B cell (primary cell): ENCODE data around the gene DAG1. TPM values are rescaled to one million over a fixed set of nuclear protein-coding genes. Genes with fewer than 3 reads are reported as not detected.
"Not testable (repeated sequence)": the region's sequence is repeated elsewhere in the genome, so short reads cannot be mapped to it uniquely, and the experiment has no call there.

Experiments used
- ATAC-seq: fragments of 200-7000 bp; cut with Tn5 transposase; one replicate; pipeline ENCODE4 v1.10.0; 2021; ENCODE audit warnings: low read depth, mild to moderate bottlenecking, moderate number of reproducible peaks, moderate library complexity
- CTCF ChIA-PET: fragments of 350-600 bp; sonication (Branson Sonifier 250); formaldehyde crosslinking; loops from one replicate; lab custom pipeline; 2021; ENCODE audit warnings: antibody characterized with exemption, inconsistent platforms; lab: Charles Lee
- POLR2A ChIA-PET: fragments of 350-600 bp; sonication (Branson Sonifier 250); formaldehyde crosslinking; loops from one replicate; lab custom pipeline; 2021; ENCODE audit warnings: antibody characterized with exemption; lab: Charles Lee
- DNase-seq: peaks from one replicate; pipeline ENCODE4 v3.0.0; 2013
- H2AFZ ChIP-seq: 2 replicates; pipeline ENCODE4 v1.6.1; 2012; ENCODE audit warnings: mild to moderate bottlenecking, low read depth, low read length; ENCODE audit not compliant: insufficient read depth, poor library complexity, severe bottlenecking
- H3K27ac ChIP-seq, 2 donors: 1 replicate in 1 of 2; 2 replicates in 1 of 2; pipeline ENCODE4 v1.5.1; 2012 to 2013; ENCODE audit warnings: low read length in 2 of 2, mild to moderate bottlenecking in 2 of 2, moderate library complexity in 1 of 2
- H3K27me3 ChIP-seq, 4 experiments: fragments of 200-600 bp in 1 of 4; sonication (generic) in 1 of 4; replicated peaks in 1 of 4; 1 replicate in 2 of 4; 2 replicates in 2 of 4; pipeline versions ENCODE4 v1.6.1 to v1.7.0; 2013 to 2016; ENCODE audit warnings: low read length in 3 of 4, mild to moderate bottlenecking in 2 of 4, mixed read lengths in 1 of 4, moderate library complexity in 1 of 4; ENCODE audit not compliant: insufficient read depth in 4 of 4, control insufficient read depth in 3 of 4; ENCODE audit errors: control extremely low read depth in 1 of 4
- H3K36me3 ChIP-seq, 2 experiments: replicated peaks in 1 of 2; 1 replicate in 1 of 2; 2 replicates in 1 of 2; pipeline versions ENCODE4 v1.6.1 to v1.7.1; 2013; ENCODE audit warnings: low read length in 1 of 2; ENCODE audit not compliant: insufficient read depth in 2 of 2, control insufficient read depth in 1 of 2; ENCODE audit errors: control extremely low read depth in 1 of 2, extremely low read depth in 1 of 2
- H3K4me1 ChIP-seq, 2 donors: fragments of 200-600 bp in 1 of 2; sonication (generic) in 1 of 2; 1 replicate in 1 of 2; 2 replicates in 1 of 2; pipeline versions ENCODE4 v1.5.1 to v1.6.1; 2013 to 2017; ENCODE audit warnings: low read length in 2 of 2; ENCODE audit not compliant: control insufficient read depth in 2 of 2, insufficient read depth in 2 of 2
- H3K4me2 ChIP-seq: replicated peaks from 2 replicates; pipeline ENCODE3; 2012; ENCODE audit warnings: mild to moderate bottlenecking, low read depth, low read length; ENCODE audit not compliant: poor library complexity, severe bottlenecking
- H3K4me3 ChIP-seq, 5 experiments: fragments of 200-600 bp in 1 of 5; sonication (generic) in 1 of 5; 1 replicate in 3 of 5; 2 replicates in 2 of 5; pipeline versions ENCODE4 v1.5.1 to v1.7.0; 2011 to 2016; ENCODE audit warnings: low read length in 4 of 5, mild to moderate bottlenecking in 4 of 5, low read depth in 2 of 5, control low read depth in 1 of 5, moderate library complexity in 1 of 5; ENCODE audit not compliant: insufficient read depth in 1 of 5; ENCODE audit errors: control extremely low read depth in 1 of 5, extremely low read depth in 1 of 5
- H3K79me2 ChIP-seq: fragments of 200-600 bp; sonication (generic); one replicate; pipeline ENCODE4 v1.6.0; 2016; ENCODE audit warnings: low read length; ENCODE audit not compliant: control insufficient read depth, insufficient read depth
- H3K9ac ChIP-seq: fragments of 200-600 bp; sonication (generic); 2 replicates; pipeline ENCODE4 v1.6.1; 2017; ENCODE audit warnings: mild to moderate bottlenecking, low read length, moderate library complexity
- H3K9me3 ChIP-seq, 3 donors: one replicate each; pipeline versions ENCODE4 v1.6.1 to v1.7.1; 2013; ENCODE audit warnings: low read length in 2 of 3; ENCODE audit not compliant: control insufficient read depth in 2 of 3, insufficient read depth in 1 of 3; ENCODE audit errors: control extremely low read depth in 1 of 3
- H4K20me1 ChIP-seq: 2 replicates; pipeline ENCODE4 v1.6.0; 2012; ENCODE audit warnings: mild to moderate bottlenecking, low read length; ENCODE audit not compliant: insufficient read depth, control insufficient read depth, poor library complexity, severe bottlenecking
- H3K27ac Mint-ChIP-seq: one replicate; pipeline ENCODE4 v1.8.0; 2021; ENCODE audit warnings: mixed read lengths
- H3K27me3 Mint-ChIP-seq: one replicate; pipeline ENCODE4 v1.8.0; 2021; ENCODE audit warnings: mixed read lengths
- H3K4me1 Mint-ChIP-seq: one replicate; pipeline ENCODE4 v1.8.0; 2021; ENCODE audit warnings: mixed read lengths
- H3K4me3 Mint-ChIP-seq: one replicate; pipeline ENCODE4 v1.8.0; 2021; ENCODE audit warnings: mixed read lengths
- H3K9me3 Mint-ChIP-seq: one replicate; pipeline ENCODE4 v1.8.0; 2022; ENCODE audit warnings: mixed read lengths; ENCODE audit not compliant: insufficient read depth
- CTCF ChIP-seq: fragments of 200-600 bp; IDR thresholded peaks from one replicate; pipeline ENCODE4 v1.8.0; 2022; ENCODE audit warnings: antibody characterized with exemption, mild to moderate bottlenecking
- EZH2 ChIP-seq: IDR thresholded peaks from 2 replicates; pipeline ENCODE4 v1.6.1; 2012; ENCODE audit warnings: borderline replicate concordance, low read depth, mild to moderate bottlenecking, moderate library complexity, low read length; ENCODE audit not compliant: insufficient read depth, poor library complexity, severe bottlenecking
- WGBS: methylation state at CpG from one replicate; pipeline ENCODE4 v1.1.5; 2013; ENCODE audit warnings: missing lambda C conversion rate; ENCODE audit not compliant: insufficient coverage; 5-methylcytosine and 5-hydroxymethylcytosine counted together
- intact Hi-C: fragments of 100-400 bp; cut with micrococcal nuclease; formaldehyde crosslinking; loops from one replicate; pipeline ENCODE4 v1.10.0; 2022
- polyA plus RNA-seq: library from polyadenylated mRNA; depleted of rRNA; stranded (reverse); fragments of >200 nt; gene quantifications from 2 replicates; pipeline ENCODE4 v1.2.3, GENCODE V29; 2012
- total RNA-seq, 2 donors: library from RNA; stranded (reverse); fragments of 120-200 nt in 1 of 2; gene quantifications; 1 replicate in 1 of 2; 2 replicates in 1 of 2; pipeline versions ENCODE4 v1.2.3 to v1.2.4, GENCODE V29; 2013 to 2022

The DAG1 gene
- total and polyA plus RNA-seq, 2 donors (not counting 1 experiment from before 2014, with no cell fraction given): 9.6 to 27.2 TPM

GRCh38 chr3:49493901-49494300, 23.8 kb downstream of the DAG1 start:
- intact Hi-C loops: no loop called here
- peaks cover 11% of the 10 kb centered on the region for H4K20me1 ChIP-seq
- no peak overlapping the region for H2AFZ ChIP-seq
- no peaks in the 10 kb centered on the region for H3K27me3 ChIP-seq
- H3K4me2 ChIP-seq: no peak overlapping the region
- H3K9me3 Mint-ChIP-seq: no peaks in the 10 kb centered on the region
- ChIA-PET POLR2A (no interaction called here), CTCF (no interaction called here)
- H3K4me1 ChIP-seq: peaks cover 8 to 9% of the 10 kb centered on the region in 2 donors
- DNase-seq (no peak), ATAC-seq (no peak)
- H3K36me3 ChIP-seq: peaks cover 2 to 4% of the 10 kb centered on the region in 2 experiments
- H3K4me3 ChIP-seq: no peak overlapping the region
- H3K27ac Mint-ChIP-seq: peak overlapping the region; percentile 50
- no peaks in the 10 kb centered on the region for H3K9me3 ChIP-seq
- no peak overlapping the region for H3K27ac ChIP-seq
- H3K4me1 Mint-ChIP-seq: peaks cover 15% of the 10 kb centered on the region
- TF ChIP-seq CTCF: no peak
- no peak for TF ChIP-seq EZH2
- no peak overlapping the region for H3K9ac ChIP-seq
- WGBS: 100% methylated on average over 2 of the region's 2 CpGs
- no peaks in the 10 kb centered on the region for H3K27me3 Mint-ChIP-seq
- no peak overlapping the region for H3K4me3 Mint-ChIP-seq
- peaks cover 76% of the 10 kb centered on the region for H3K79me2 ChIP-seq

DNA sequence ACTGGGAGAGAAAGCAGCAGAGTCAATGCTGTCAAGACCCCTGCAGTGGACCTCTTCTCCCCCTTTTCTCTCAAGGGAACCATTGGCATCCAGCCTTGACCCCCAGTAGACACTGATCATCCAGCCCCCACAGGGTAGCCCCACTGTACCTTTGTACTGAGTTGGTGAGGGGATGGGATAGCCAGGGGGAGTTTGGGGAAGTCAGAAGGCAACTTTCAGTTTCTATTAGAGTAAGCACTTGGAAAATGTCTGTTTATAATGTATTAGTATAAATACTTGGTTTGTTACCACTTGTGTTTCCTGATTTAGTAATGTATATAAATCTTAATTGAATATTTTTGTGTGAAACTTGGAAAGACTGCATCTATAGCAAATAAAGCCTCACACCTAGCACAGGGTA, 25.0 kb downstream of the DAG1 start:
- TF ChIP-seq EZH2 (no peak), CTCF (no peak)
- Histone ChIP-seq H3K27me3 (no peaks in the 10 kb centered on the region), H3K9me3 (no peaks in the 10 kb centered on the region), H4K20me1 (peaks cover 18% of the 10 kb centered on the region), H3K9ac (no peak overlapping the region), H3K79me2 (peaks cover 76% of the 10 kb centered on the region), H3K27ac (no peak overlapping the region), H3K4me3 (no peak overlapping the region), H2AFZ (no peak overlapping the region), H3K4me1 (peaks cover 8 to 9% of the 10 kb centered on the region in 2 donors), H3K36me3 (peaks cover 2% of the 10 kb centered on the region in 2 experiments), H3K4me2 (peak overlapping the region; percentile 21)
- Mint-ChIP-seq H3K4me3 (no peak overlapping the region), H3K27ac (peak overlapping the region; percentile 67), H3K4me1 (peaks cover 16% of the 10 kb centered on the region), H3K27me3 (no peaks in the 10 kb centered on the region), H3K9me3 (no peaks in the 10 kb centered on the region)
- ATAC-seq: peak; percentile 49
- intact Hi-C loops: no loop called here
- ChIA-PET CTCF (no interaction called here), POLR2A (interaction anchor here (0.5 kb wide), 1 partner anchor 578 kb away, joined by 4 read pairs; no protein-coding TSS in a partner anchor)
- peak; percentile 25 for DNase-seq

DNA sequence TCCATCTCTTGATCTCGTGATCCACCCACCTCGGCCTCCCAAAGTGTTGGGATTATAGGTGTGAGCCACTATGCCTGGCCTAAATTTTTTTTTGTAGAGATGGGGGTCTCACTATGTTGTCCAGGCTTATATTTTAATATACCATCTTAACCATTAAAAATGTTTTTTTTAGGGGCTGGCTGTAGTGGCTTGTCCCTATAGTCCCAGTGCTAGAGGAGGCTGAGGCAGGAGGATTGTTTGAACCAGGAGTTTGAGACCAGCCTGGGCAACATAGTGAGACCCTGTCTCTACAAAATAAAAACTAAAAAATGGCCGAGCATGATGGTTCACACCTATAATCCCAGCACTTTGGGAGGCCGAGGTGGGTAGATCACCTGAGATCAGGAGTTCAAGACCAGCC, 26.8 kb downstream of the DAG1 start:
- H3K4me2 ChIP-seq, H3K27me3 ChIP-seq, H3K9me3 ChIP-seq, H3K9me3 Mint-ChIP-seq, H2AFZ ChIP-seq, DNase-seq, POLR2A ChIA-PET, ATAC-seq, H3K27ac ChIP-seq, H3K36me3 ChIP-seq, intact Hi-C loops, H3K27me3 Mint-ChIP-seq, H3K4me1 ChIP-seq, CTCF ChIA-PET, H3K4me3 Mint-ChIP-seq, H3K9ac ChIP-seq, H3K27ac Mint-ChIP-seq, H3K4me3 ChIP-seq: not testable (repeated sequence)
- peaks cover 16% of the 10 kb centered on the region for H3K4me1 Mint-ChIP-seq
- Histone ChIP-seq H4K20me1 (peaks cover 31% of the 10 kb centered on the region), H3K79me2 (peaks cover 84% of the 10 kb centered on the region)
- 100% methylated on average over 2 of the region's 4 CpGs for WGBS
